ENCODE results near the gene XRN2.
A peak's percentile ranks its signal among the peaks of the same experiment; 100 is the strongest.
"Not testable (repeated sequence)": the region's sequence is repeated elsewhere in the genome, so short reads cannot be mapped to it uniquely, and the experiment has no call there.

XRN2 gene

GRCh38 chr20:21352703-21353102 is 49.6 kb downstream of the XRN2 start:
- DNase-seq: peak; percentile 74

GRCh38 chr20:21353236-21353635 is 50.1 kb downstream of the XRN2 start:
- DNase-seq: peak; percentile 32

- DNase-seq: no peak
These were observed 52.9 kb downstream of the XRN2 start for GRCh38 chr20:21355981-21356380.

- DNase-seq: peak; percentile 33
These were observed 53.3 kb downstream of the XRN2 start for GRCh38 chr20:21356386-21356785.

- DNase-seq: no peak
These were observed 54.7 kb downstream of the XRN2 start for GRCh38 chr20:21357844-21358243.

- no peak for DNase-seq
These were observed 55.6 kb downstream of the XRN2 start for GRCh38 chr20:21358737-21359136.

GRCh38 chr20:21360705-21361104 is 57.6 kb downstream of the XRN2 start:
- DNase-seq: no peak

GRCh38 chr20:21361266-21361665 is 58.1 kb downstream of the XRN2 start:
- DNase-seq: no peak

- no peak for DNase-seq
These were observed 61.3 kb downstream of the XRN2 start for GRCh38 chr20:21364413-21364812.

GRCh38 chr20:21365771-21366170 is 62.6 kb downstream of the XRN2 start:
- no peak for DNase-seq

GRCh38 chr20:21366273-21366672 is 63.1 kb downstream of the XRN2 start:
- DNase-seq: not testable (repeated sequence)

GRCh38 chr20:21368791-21369190 is 65.7 kb downstream of the XRN2 start:
- DNase-seq: no peak

GRCh38 chr20:21371193-21371592 is 68.1 kb downstream of the XRN2 start:
- no peak for DNase-seq

- DNase-seq: no peak
These were observed 68.9 kb downstream of the XRN2 start for GRCh38 chr20:21372016-21372415.

GRCh38 chr20:21373436-21373835 is 70.3 kb downstream of the XRN2 start:
- no peak for DNase-seq

- DNase-seq: no peak
These were observed 73.5 kb downstream of the XRN2 start for GRCh38 chr20:21376626-21377025.

- DNase-seq: no peak
These were observed 74.6 kb downstream of the XRN2 start for GRCh38 chr20:21377701-21378100.

GRCh38 chr20:21378259-21378658 is 75.1 kb downstream of the XRN2 start:
- no peak for DNase-seq

GRCh38 chr20:21380711-21381110 is 77.6 kb downstream of the XRN2 start:
- DNase-seq: no peak

GRCh38 chr20:21381619-21382018 is 78.5 kb downstream of the XRN2 start:
- DNase-seq: no peak

GRCh38 chr20:21384308-21384892 is 81.3 kb downstream of the XRN2 start:
- no peak for DNase-seq

- no peak for DNase-seq
These were observed 83.0 kb downstream of the XRN2 start for GRCh38 chr20:21386111-21386510.

- DNase-seq: no peak
These were observed 84.4 kb downstream of the XRN2 start for GRCh38 chr20:21387528-21387927.

GRCh38 chr20:21388566-21388965 is 85.4 kb downstream of the XRN2 start:
- no peak for DNase-seq

GRCh38 chr20:21389368-21389767 is 86.2 kb downstream of the XRN2 start:
- DNase-seq: no peak
